ENCODE measurements around the gene RIC8B. TPM values are rescaled to one million over a fixed set of nuclear protein-coding genes. Genes with fewer than 3 reads are reported as not detected.

Gene RIC8B
- total and polyA plus RNA-seq, 2 of the 13 experiments (the other 11 are each of a cell fraction or from before 2014, with no cell fraction given) = 5.1 to 7.5 TPM

GRCh38 chr12:106855221-106855758, 80.8 kb downstream of the RIC8B start (continued):
- TF ChIP-seq HMGXB3 (CRISPR knock-in tag; IDR thresholded peaks at IDR 0.05; ENCODE audit: borderline replicate concordance) = no peak
- peak; percentile 25; the same call in 1 of the 2 replicates for TF ChIP-seq FOSL2 (CRISPR knock-in tag; IDR thresholded peaks at IDR 0.05)
- no peak for TF ChIP-seq E2F5 (CRISPR knock-in tag; conservative IDR thresholded peaks at IDR 0.05)
- TF ChIP-seq MAFK (conservative IDR thresholded peaks at IDR 0.05 in 1 of 2, IDR thresholded peaks at IDR 0.05 in 1 of 2; ENCODE audit: low read length in 2 of 2) = no peak
- peak; percentile 82; the same call in 1 of the 2 replicates for TF ChIP-seq HMG20A (CRISPR knock-in tag; IDR thresholded peaks at IDR 0.05; ENCODE audit: borderline replicate concordance)
- no peak; the same call in 1 of the 2 replicates for TF ChIP-seq SRY (CRISPR knock-in tag; IDR thresholded peaks at IDR 0.05)
- peak; percentile 67 for TF ChIP-seq HNF1A (IDR thresholded peaks at IDR 0.05; ENCODE audit: low read depth)
- peak; percentile 43; the same call in 1 of the 2 replicates for TF ChIP-seq HNF1A (CRISPR knock-in tag; IDR thresholded peaks at IDR 0.05; ENCODE audit: borderline replicate concordance)
- no peak for TF ChIP-seq RBAK (CRISPR knock-in tag; IDR thresholded peaks at IDR 0.05)
- TF ChIP-seq SKIL (CRISPR knock-in tag; IDR thresholded peaks at IDR 0.05; ENCODE audit: borderline replicate concordance) = no peak

All from HepG2 (cell line).